KOPT-K1 (cell line): ENCODE data around the gene ATP6V0E1.

Experiments
- H3K27ac ChIP-seq: fragments of 200-600 bp; sonication (generic); 2 replicates; pipeline ENCODE4 v1.5.1; 2016; ENCODE audit warnings: antibody characterized with exemption, mild to moderate bottlenecking, low read depth, low read length; ENCODE audit not compliant: poor library complexity, severe bottlenecking
- H3K36me3 ChIP-seq: fragments of 200-600 bp; sonication (generic); 2 replicates; pipeline ENCODE4 v1.5.1; 2017; ENCODE audit warnings: antibody characterized with exemption, mild to moderate bottlenecking, low read length, moderate library complexity; ENCODE audit not compliant: insufficient read depth
- H3K9me3 ChIP-seq: fragments of 200-600 bp; sonication (generic); 2 replicates; pipeline ENCODE4 v1.5.1; 2017; ENCODE audit warnings: antibody characterized with exemption, low read length, mild to moderate bottlenecking; ENCODE audit not compliant: insufficient read depth, poor library complexity, severe bottlenecking

The ATP6V0E1 gene

DNA sequence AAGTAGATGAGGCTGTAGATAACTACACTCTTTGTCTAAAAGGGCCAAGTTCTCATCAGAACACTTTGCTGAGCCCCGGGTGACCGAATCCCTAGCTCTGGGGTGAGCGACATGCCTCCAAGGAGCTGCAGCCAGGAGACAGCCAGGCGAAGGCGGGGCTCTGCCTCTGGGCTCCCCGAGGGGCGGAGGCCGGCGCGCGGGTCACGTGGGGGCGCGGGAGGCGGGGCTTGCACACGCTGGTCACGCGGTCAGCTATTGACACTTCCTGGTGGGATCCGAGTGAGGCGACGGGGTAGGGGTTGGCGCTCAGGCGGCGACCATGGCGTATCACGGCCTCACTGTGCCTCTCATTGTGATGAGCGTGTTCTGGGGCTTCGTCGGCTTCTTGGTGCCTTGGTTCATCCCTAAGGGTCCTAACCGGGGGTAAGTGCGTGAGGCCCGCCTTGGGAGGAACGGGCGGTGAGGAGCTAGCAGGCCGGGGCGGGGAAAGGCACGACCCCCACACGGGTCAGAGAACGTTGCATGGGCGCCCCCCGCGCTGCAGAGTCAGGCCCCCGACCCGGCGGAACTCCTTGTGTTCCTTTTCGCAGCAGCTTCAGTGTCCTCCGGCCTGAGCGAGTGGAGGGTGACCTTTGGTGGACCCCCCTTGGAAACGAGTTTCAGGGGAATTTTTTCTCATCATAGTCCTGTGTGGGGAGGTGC lies at the start of gene ATP6V0E1:
ATP6V0E1 (plus strand) TSS at position 230 of the 702 bp plus-strand sequence; CDS start at position 320, 90 bp downstream.
- Histone ChIP-seq H3K9me3 (no peaks in the 10 kb centered on the region), H3K27ac (peak within 1 kb of the TSS; percentile 82), H3K36me3 (peaks cover 35% of the 10 kb centered on the region)

DNA sequence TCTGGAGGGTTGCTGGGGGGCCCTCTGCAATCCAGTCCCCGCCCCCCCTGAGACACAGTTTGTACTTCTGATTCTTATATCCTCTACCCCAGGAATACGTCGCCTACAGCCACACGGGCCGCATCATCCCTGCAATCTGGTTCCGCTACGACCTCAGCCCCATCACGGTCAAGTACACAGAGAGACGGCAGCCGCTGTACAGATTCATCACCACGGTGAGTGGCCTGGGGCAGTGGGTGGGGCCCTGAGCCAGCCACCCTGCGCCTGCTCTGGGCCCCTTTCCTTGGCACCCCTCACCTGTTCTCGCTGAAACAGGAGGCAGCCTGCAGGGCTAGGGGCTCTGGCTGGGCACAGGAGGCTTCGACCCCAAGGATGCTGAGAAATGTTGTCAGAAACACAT lies 48.5 kb upstream of the ATP6V0E1 start:
- no peak overlapping the region for H3K27ac ChIP-seq
- peaks cover 99% of the 10 kb centered on the region for H3K36me3 ChIP-seq
- no peaks in the 10 kb centered on the region for H3K9me3 ChIP-seq

DNA sequence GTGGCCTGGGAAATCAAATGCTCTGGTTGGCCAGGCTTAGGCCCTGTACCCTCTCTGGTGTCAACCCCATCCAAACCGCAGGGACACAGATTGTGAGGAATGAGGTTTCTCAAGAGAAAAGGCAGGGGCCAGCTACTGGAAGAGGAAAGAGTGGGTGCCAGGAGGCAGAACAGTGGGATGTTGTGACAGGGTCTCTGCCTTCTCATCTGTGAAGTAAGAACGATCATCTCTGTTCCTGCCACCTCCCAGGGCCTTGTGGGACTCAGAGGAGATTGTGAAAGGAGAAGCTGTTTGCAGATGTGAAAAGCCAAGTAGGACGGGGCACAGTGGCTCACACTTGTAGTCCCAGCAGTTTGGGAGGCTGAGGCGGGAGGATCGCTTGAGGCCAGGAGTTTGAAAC lies 47.2 kb upstream of the ATP6V0E1 start:
- peaks cover 99% of the 10 kb centered on the region for H3K36me3 ChIP-seq
- H3K9me3 ChIP-seq = no peaks in the 10 kb centered on the region
- no peak overlapping the region for H3K27ac ChIP-seq

DNA sequence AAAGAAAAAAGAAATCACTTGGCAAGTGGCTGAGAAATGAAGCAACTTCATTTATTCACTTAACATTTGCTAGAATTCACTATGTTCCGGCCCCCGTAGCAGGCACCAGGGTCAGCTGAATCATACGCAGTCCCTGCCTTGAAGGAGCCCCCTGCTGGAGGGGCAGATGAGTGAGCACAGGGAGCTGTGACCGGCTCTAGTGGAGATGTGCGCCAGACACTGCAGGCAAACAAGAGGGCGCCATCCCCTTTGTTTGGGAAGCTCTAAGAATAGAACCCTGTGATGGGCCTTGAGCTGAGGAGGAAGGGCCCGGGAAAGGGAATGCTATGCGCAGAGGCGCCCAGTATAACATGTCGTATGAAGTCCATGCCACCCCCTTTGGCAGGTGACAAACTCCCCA lies 44.5 kb upstream of the ATP6V0E1 start:
- Histone ChIP-seq H3K27ac (no peak overlapping the region), H3K36me3 (peaks cover 99% of the 10 kb centered on the region), H3K9me3 (no peaks in the 10 kb centered on the region)

DNA sequence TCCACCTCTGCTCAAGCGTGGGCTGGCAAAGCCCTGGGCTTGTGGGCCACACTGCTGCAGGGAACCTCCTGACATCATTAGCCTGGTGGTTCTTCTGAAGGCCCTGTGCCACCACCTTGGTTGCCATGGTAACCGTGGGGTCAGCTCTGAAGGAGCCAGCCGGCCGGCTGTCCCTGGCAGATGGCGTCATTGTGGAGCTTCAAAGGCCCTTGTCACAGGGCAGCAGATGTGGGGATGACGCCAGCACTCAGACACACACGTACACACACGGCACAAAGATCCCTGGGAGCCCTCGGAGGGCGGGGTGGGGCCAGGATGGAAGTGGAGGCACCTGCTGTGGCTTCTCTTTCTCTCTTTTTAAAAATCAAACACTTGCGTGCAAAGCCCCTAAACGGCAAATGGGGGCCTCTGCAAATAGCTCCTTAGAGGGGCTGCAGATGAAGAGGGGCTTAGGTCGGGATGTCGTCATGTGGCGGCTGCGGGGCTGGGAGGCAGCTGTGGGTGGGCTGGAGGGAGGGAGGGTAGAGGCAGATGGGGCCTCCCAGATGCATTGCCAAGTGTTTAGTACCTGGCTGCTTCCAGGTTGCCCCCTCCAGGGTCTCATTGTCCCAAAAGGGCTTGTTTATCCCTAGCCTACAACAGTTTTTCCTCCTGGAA lies 43.8 kb upstream of the ATP6V0E1 start:
- Histone ChIP-seq H3K27ac (no peak overlapping the region), H3K36me3 (peaks cover 98% of the 10 kb centered on the region), H3K9me3 (no peaks in the 10 kb centered on the region)

DNA sequence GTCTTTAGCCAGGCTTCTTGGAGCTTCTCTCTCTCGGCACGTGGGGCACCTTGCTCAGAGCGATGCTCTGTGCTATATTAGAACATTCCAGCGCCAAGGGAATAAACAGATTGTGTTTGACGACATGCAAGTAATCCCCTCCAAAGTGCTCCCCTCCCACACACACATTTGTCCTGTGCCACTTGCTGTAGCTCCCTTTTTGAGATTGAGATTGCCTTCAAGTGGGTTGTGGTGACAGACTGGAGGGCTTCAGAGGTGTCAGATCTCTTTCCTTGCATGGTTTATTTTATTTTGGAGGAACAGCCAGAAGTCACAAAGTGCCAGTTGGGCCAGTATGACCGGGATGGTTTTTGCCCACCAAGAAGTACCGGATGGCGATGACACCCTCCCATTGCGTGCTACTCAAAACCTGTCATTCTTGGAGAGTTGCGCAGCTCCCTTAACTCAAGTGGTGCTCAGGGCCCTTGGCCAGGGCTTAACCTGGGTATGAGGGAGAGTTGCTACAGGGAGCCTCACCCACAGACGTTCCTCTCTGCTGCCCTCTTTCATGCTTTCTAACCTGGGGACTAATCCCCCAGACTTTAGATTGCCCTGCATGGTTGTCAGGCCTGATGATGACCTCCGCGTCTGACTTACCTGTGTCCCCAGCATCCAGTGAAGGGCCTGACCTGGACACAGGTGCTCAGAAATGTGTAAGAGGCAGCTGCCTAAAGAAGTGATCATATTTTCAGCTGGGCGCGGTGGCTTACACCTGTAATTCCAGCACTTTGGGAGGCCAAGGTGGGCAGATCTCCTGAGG lies 43.1 kb upstream of the ATP6V0E1 start:
- peaks cover 98% of the 10 kb centered on the region for H3K36me3 ChIP-seq
- H3K27ac ChIP-seq = no peak overlapping the region

DNA sequence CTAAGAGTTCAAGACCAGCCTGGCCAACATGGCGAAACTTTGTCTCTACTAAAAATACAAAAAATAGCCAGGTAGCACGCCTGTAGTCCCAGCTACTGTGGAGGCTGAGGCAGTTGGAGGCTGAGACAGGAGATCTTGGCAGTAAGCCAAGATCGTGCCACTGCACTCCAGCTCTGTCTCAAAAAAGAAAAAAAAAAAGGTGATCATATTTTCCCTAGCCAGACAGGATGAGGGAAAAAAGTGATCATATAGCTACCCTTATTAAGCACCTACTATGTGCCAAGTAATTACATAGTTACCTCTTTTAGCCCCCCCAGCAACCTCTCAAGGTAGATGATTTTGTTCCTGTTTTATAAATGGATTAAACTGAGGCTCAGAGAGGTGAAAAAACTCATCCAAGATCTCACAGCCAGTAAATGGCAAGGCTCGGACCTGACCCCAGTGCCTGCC lies 42.5 kb upstream of the ATP6V0E1 start:
- H3K27ac ChIP-seq = no peak overlapping the region
- peaks cover 98% of the 10 kb centered on the region for H3K36me3 ChIP-seq

More for the DNA sequence above, 43.1 kb upstream of the ATP6V0E1 start:
- no peaks in the 10 kb centered on the region for H3K9me3 ChIP-seq

DNA sequence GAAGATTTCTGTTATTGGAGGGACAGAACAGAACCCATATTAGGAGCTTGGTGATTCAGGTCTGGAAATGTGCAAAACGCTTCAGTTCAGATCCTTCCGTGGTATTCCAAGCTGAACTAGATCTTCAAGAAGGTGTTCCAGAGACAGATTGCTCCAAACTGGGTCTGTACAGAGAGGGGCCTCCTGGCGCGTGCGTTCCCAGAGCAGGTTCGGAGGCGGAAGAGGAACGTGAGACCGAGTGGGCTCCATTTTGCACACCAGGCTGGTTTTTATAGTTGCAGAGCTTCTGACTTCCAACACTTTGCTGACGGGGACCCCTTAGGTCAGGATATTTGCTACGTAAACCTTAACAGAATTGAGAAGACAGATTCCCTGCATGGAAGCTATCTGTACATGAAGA lies 41.0 kb upstream of the ATP6V0E1 start:
- H3K36me3 ChIP-seq = peaks cover 98% of the 10 kb centered on the region
- H3K27ac ChIP-seq = no peak overlapping the region

More for the DNA sequence above, 42.5 kb upstream of the ATP6V0E1 start:
- no peaks in the 10 kb centered on the region for H3K9me3 ChIP-seq

DNA sequence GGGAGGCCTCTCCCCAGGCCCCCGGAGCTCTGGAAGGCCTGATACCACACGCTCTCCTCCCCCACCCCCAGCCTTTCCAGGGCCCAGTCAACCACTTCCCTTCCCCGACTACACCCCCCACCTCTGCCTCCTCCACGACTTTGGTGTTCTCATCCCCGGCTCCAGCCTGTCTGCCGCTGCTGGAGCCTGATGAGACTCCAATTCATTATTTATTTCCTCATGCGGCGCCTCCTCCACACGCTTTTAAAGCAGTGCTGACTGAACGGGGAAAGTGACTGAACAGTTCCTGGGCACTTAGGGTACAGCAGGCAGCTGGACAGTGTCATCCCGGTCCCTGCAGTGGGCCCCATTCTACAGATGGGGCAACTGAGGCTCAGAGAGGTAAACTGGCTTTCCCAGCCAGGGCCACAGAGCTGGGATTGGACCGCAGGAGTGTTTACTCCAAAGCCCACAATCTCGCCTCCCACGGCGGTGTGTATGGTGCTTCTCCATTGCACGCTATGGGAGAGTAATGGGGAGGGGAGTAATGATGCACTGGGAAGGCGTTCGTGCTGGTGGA lies 40.2 kb upstream of the ATP6V0E1 start:
- H3K27ac ChIP-seq = no peak overlapping the region
- H3K9me3 ChIP-seq = no peaks in the 10 kb centered on the region
- peaks cover 98% of the 10 kb centered on the region for H3K36me3 ChIP-seq

More for the DNA sequence above, 41.0 kb upstream of the ATP6V0E1 start:
- H3K9me3 ChIP-seq = no peaks in the 10 kb centered on the region

DNA sequence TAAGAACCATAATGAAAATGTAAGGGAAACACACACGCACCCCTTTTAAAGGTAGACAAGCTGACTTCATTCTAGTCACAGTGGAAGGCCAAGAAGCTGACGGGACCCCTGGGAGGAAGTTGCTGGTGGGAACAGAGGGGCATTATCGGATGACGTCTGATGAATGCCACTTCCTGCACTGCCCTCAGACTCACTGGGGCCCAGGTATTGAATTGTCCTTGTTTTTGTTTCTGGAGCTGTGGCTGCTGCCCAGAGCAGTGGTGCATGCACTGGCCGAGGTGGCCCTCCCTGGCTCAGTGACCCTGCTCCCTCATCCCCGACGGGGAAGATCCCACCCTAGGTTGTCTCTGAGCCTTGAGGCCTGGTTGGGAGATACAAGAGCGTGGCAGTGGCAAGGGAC lies 39.7 kb upstream of the ATP6V0E1 start:
- H3K27ac ChIP-seq = no peak overlapping the region
- peaks cover 97% of the 10 kb centered on the region for H3K36me3 ChIP-seq

DNA sequence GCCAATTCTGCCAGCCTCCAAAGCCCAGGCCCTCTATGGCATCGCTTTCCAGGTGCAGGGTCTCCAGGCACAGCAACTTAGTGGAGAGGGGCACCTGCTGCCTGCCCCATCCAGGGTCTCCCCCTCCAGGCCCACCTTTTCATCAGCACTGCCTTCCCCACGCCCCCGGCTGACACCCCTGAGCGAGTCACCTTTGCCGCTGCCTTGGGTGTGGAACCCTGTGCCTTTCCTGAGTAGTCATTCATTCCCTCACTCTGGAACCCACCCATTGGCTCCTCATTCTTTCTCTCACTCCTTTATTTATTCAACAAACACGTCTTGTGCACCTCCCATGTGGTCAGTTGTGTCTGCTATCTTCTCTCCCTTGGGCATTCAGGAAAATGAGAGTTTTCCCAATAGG lies 38.8 kb upstream of the ATP6V0E1 start:
- Histone ChIP-seq H3K9me3 (no peaks in the 10 kb centered on the region), H3K36me3 (peaks cover 96% of the 10 kb centered on the region), H3K27ac (no peak overlapping the region)

More for the DNA sequence above, 39.7 kb upstream of the ATP6V0E1 start:
- H3K9me3 ChIP-seq = no peaks in the 10 kb centered on the region

DNA sequence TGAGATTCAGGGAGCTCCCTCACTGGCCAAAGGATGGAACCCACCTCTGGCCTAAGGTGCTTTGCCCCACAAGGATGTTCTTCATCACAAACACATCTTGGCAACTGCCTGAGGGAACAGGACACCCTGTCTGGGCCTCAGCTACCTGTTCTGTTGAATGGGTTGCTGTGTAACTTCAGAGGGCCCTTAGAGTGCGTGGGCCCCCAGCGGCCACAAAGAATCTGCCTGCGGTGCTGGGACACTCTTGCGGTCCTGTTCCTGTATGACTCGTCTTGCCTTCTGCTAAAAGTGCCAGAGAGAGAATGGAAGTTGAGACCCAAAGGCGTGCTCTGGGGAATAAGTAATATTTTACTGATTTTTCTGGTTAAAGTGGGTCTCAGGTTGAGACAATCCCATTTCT lies 38.4 kb upstream of the ATP6V0E1 start:
- H3K36me3 ChIP-seq = peaks cover 96% of the 10 kb centered on the region
- H3K9me3 ChIP-seq = no peaks in the 10 kb centered on the region
- H3K27ac ChIP-seq = no peak overlapping the region

DNA sequence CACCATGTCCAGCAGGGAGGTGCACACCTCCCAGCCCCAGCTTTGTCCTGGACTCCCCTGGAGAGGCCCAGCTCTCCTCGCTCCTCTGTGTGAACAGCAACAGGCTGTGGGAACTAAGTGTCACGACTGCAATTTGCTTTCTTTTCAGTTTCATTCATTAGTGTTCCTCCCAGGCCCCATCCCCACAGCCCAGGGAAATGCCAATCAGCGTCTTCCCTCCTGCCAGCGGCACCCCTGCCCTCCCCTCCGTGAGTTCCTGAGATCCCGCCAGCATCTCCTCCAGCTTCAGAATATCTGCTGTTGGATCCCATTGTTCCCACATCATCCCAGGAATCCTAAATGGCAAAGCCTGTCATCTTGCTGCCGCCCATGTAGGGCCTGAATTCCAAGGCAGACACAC lies 37.4 kb upstream of the ATP6V0E1 start:
- peaks cover 94% of the 10 kb centered on the region for H3K36me3 ChIP-seq
- no peak overlapping the region for H3K27ac ChIP-seq

DNA sequence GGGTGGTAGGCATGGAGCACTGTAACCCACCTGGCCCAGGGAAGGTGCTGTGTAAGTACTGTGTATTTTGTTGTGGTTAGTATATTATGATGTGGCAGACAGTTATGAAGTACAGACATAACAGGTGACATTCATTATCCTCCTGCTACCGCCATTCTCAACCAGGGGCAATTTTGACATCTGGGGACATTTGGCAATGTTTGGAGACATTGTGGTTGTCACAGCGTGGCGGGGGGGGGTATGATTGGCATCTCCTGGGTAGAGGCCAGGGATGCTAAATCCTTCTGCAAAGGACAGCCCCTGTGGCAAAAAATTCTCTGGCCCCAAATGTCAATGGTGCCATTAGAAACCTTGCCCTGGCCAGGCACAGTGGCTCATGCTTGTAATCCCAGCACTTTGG lies 34.1 kb upstream of the ATP6V0E1 start:
- Histone ChIP-seq H3K36me3 (peaks cover 74% of the 10 kb centered on the region), H3K27ac (no peak overlapping the region), H3K9me3 (no peaks in the 10 kb centered on the region)

More for the DNA sequence above, 37.4 kb upstream of the ATP6V0E1 start:
- H3K9me3 ChIP-seq = no peaks in the 10 kb centered on the region
